ENCODE results near the gene TCF7.

DNA sequence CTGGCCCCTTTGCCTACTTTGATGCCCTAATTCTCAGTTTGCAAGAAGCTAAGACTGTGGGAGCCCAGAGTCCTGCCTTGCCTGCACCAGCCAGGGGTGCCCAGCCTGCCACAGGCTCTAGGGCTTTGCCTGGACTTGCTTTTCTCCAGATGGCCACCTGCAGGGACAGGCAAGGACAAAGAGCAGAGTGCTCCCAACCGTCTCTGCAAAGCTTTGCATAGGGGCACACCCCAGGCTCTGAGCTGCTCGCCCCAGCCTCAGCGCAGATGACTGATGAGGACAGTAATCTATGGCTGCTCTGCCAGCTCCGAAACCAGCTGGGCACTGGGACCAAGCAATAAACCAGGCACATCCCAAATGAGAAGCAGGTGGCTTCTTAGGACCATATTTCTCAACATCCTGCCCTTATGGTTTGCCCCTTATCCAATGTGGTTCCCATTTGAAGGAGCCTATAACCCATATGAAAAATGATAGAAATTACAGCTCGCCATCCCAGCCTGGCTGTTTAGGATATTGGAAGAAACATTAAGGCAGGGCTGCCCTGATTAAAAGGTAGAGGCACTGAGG is 25.4 kb upstream of the TCF7 start:
- TF ChIP-seq, protein P1, sequence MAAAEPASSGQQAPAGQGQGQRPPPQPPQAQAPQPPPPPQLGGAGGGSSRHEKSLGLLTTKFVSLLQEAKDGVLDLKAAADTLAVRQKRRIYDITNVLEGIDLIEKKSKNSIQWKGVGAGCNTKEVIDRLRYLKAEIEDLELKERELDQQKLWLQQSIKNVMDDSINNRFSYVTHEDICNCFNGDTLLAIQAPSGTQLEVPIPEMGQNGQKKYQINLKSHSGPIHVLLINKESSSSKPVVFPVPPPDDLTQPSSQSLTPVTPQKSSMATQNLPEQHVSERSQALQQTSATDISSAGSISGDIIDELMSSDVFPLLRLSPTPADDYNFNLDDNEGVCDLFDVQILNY (CRISPR knock-in tag; conservative IDR thresholded peaks at IDR 0.05), result no peak
- TF ChIP-seq, protein P2, sequence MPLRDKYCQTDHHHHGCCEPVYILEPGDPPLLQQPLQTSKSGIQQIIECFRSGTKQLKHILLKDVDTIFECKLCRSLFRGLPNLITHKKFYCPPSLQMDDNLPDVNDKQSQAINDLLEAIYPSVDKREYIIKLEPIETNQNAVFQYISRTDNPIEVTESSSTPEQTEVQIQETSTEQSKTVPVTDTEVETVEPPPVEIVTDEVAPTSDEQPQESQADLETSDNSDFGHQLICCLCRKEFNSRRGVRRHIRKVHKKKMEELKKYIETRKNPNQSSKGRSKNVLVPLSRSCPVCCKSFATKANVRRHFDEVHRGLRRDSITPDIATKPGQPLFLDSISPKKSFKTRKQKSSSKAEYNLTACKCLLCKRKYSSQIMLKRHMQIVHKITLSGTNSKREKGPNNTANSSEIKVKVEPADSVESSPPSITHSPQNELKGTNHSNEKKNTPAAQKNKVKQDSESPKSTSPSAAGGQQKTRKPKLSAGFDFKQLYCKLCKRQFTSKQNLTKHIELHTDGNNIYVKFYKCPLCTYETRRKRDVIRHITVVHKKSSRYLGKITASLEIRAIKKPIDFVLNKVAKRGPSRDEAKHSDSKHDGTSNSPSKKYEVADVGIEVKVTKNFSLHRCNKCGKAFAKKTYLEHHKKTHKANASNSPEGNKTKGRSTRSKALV (CRISPR knock-in tag; IDR thresholded peaks at IDR 0.05), result no peak

Data from HepG2 (cell line).